GM12878 (cell line): Measurements from ENCODE around the gene MIEN1. TPM values are rescaled to one million over a fixed set of nuclear protein-coding genes. Genes with fewer than 3 reads are reported as not detected.

Experiments
- BCL11A ChIP-seq: IDR thresholded peaks from 2 replicates; pipeline ENCODE4 v1.6.1; 2011; ENCODE audit warnings: low read depth, low read length
- BHLHE40 ChIP-seq, 2 experiments: fragments of 450-650 bp in 1 of 2; IDR thresholded peaks; 2 replicates each; pipeline ENCODE4 v1.6.1; 2011 to 2017; ENCODE audit warnings: low read depth in 2 of 2, borderline replicate concordance in 1 of 2, improper control_type of control experiment in 1 of 2, low read length in 1 of 2, mild to moderate bottlenecking in 1 of 2
- EP300 ChIP-seq, 2 experiments: fragments of 150-350 bp in 1 of 2; IDR thresholded peaks; 2 replicates each; pipeline ENCODE4 v1.6.1; 2011 to 2012; ENCODE audit warnings: low read depth in 2 of 2, low read length in 2 of 2, borderline replicate concordance in 1 of 2, improper control_type of control experiment in 1 of 2, inconsistent platforms in 1 of 2; ENCODE audit not compliant: control insufficient read depth in 1 of 2
- GABPA ChIP-seq: IDR thresholded peaks from 2 replicates; pipeline ENCODE4 v1.6.1; 2014; ENCODE audit warnings: antibody characterized with exemption, low read depth, mild to moderate bottlenecking, inconsistent platforms
- HDGF ChIP-seq: fragments of 450-650 bp; IDR thresholded peaks from 2 replicates; pipeline ENCODE4 v1.6.1; 2016; ENCODE audit warnings: antibody characterized with exemption
- LARP7 ChIP-seq: fragments of 450-650 bp; IDR thresholded peaks from 2 replicates; pipeline ENCODE4 v1.6.1; 2017; ENCODE audit warnings: mild to moderate bottlenecking
- MEF2A ChIP-seq: IDR thresholded peaks from 2 replicates; pipeline ENCODE4 v1.6.1; 2011; ENCODE audit warnings: low read depth, mild to moderate bottlenecking, low read length, moderate library complexity; ENCODE audit not compliant: insufficient read depth
- MTA3 ChIP-seq: IDR thresholded peaks from 2 replicates; pipeline ENCODE4 v1.6.1; 2012; ENCODE audit warnings: low read length, inconsistent platforms, borderline replicate concordance
- NBN ChIP-seq: fragments of 450-650 bp; IDR thresholded peaks from 2 replicates; pipeline ENCODE4 v1.6.1; 2016
- NFXL1 ChIP-seq: fragments of 450-650 bp; IDR thresholded peaks from 2 replicates; pipeline ENCODE4 v1.6.1; 2017; ENCODE audit warnings: antibody characterized with exemption, mild to moderate bottlenecking, borderline replicate concordance
- NFYA ChIP-seq: IDR thresholded peaks from 2 replicates; pipeline ENCODE4 v1.6.1; 2011; ENCODE audit warnings: low read depth, mild to moderate bottlenecking, low read length, improper control_type of control experiment, borderline replicate concordance
- NR2C2 ChIP-seq: IDR thresholded peaks from 2 replicates; pipeline ENCODE4 v1.6.1; 2011; ENCODE audit warnings: borderline replicate concordance, low read depth; ENCODE audit not compliant: control insufficient read depth, insufficient read length
- PAX5 ChIP-seq: IDR thresholded peaks from 2 replicates; pipeline ENCODE4 v1.6.1; 2011; ENCODE audit warnings: low read depth, low read length, borderline replicate concordance
- RELA ChIP-seq: fragments of 450-650 bp; IDR thresholded peaks from 2 replicates; pipeline ENCODE4 v1.8.0; 2014; ENCODE audit warnings: borderline replicate concordance; ENCODE audit not compliant: partially characterized antibody
- REST ChIP-seq: IDR thresholded peaks from 2 replicates; pipeline ENCODE4 v1.6.1; 2012; ENCODE audit warnings: mild to moderate bottlenecking, low read depth, low read length
- RFX5 ChIP-seq: IDR thresholded peaks from 2 replicates; pipeline ENCODE4 v1.6.1; 2011; ENCODE audit warnings: low read depth, low read length, improper control_type of control experiment
- SKIL ChIP-seq: fragments of 450-650 bp; IDR thresholded peaks from 2 replicates; pipeline ENCODE4 v1.6.1; 2017; ENCODE audit warnings: mild to moderate bottlenecking, low read depth, inconsistent platforms; ENCODE audit not compliant: poor library complexity, severe bottlenecking
- SP1 ChIP-seq: IDR thresholded peaks from one replicate; pipeline ENCODE4 v1.6.1; 2011; ENCODE audit warnings: low read depth, low read length
- TBL1XR1 ChIP-seq: IDR thresholded peaks from 2 replicates; pipeline ENCODE4 v1.6.1; 2012; ENCODE audit warnings: low read depth, low read length, improper control_type of control experiment
- polyA plus RNA-seq, 11 experiments: library from polyadenylated mRNA; depleted of rRNA in 4 of 11; unstranded in 6 of 11; stranded (reverse) in 5 of 11; fragments of >200 nt; fragmentation: Nextera tagmentation in 4 of 11; fragmentation: Illumina TruSeq in 1 of 11; extraction: Ambion mirVana in 4 of 11; extraction: Trizol in 1 of 11; gene quantifications; 1 replicate in 1 of 11; 2 replicates in 10 of 11; pipeline versions ENCODE4 v1.2.1 to v1.2.3, GENCODE V29; 2011 to 2016; ENCODE audit warnings: inconsistent platforms in 2 of 11, missing spikeins in 2 of 11, low read depth in 1 of 11
- total RNA-seq, 4 experiments: library from RNA; depleted of rRNA in 3 of 4; stranded (reverse); fragments of >200 nt in 3 of 4; fragmentation: Illumina TruSeq in 1 of 4; extraction: Trizol in 1 of 4; gene quantifications; 2 replicates each; pipeline versions ENCODE4 v1.2.1 to v1.2.3, GENCODE V29; 2013 to 2021
- TF ChIP-seq, protein P1 (sequence below): IDR thresholded peaks from 2 replicates; pipeline ENCODE4 v1.6.1; 2011; ENCODE audit warnings: borderline replicate concordance, low read depth, mild to moderate bottlenecking, moderate library complexity, mixed read lengths, low read length; ENCODE audit not compliant: insufficient read depth; ENCODE audit errors: extremely low read length

The MIEN1 gene
- total and polyA plus RNA-seq, 10 of the 15 experiments (the other 5 are each of a cell fraction or from before 2014, with no cell fraction given), result 24.9 to 89.1 (median 47.7) TPM

DNA sequence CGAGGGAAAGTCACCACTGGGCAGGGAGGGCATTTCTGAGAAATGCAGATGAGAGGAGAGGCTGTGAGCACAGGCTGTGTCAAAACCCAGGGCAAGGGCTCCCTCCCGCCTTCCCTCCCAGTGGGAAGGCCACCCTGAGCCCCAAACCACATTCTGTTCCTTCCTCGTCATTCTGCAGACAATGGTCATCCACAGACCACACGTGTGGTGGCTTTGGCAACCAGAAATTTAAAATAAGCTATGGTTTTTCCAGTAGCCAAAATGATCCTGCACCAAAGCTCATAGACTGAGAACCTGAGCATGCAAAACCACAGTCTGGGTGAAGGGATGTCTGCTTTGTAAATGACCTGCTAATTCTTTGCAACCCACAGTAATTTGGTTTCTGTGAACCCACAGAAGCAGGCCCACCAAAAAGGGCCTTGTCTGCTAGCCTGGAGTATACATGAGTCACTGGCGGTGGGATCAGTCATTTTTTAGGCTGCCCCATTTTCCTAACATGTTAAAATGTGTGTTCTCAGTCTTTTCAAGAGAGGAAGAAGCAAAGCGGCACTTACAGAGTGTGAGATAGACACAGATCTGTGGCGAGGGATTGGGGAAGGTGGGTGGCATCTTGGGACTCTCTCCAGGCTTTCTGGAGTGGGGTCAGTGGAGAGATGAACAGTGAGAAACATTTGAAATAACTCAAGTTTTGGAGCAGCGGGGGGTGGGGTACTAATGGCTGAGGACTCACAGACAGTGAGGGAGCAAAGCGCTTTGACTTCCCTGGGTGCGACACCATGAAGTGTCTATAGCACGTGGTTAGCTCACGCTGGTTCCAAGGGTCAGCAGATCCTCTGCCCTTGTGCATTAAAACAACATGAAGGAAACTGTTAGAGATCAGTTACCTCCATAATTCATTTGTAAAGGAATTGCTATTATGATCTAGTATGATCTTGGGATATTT, 27.9 kb upstream of the MIEN1 start (continued):
- TF ChIP-seq LARP7, result peak; percentile 58; the same call in 1 of the 2 replicates
- no peak for TF ChIP-seq NFXL1
- TF ChIP-seq NBN, result peak; percentile 74
- TF ChIP-seq REST, result no peak
- TF ChIP-seq MEF2A, result peak; percentile 56; the same call in 1 of the 2 replicates
- TF ChIP-seq BHLHE40 (IDR thresholded peaks at IDR 0.05; ENCODE audit: borderline replicate concordance in 1 of 2, low read depth in 2 of 2, low read length in 1 of 2), result peak; percentile 91 to 92
- no peak for TF ChIP-seq GABPA
- TF ChIP-seq EP300 (IDR thresholded peaks at IDR 0.05; ENCODE audit: borderline replicate concordance in 1 of 2, control insufficient read depth in 1 of 2, low read depth in 2 of 2, low read length in 2 of 2), result peak; percentile 69 to 83
- no peak for TF ChIP-seq RELA
- no peak; the same call in 1 of the 2 replicates for TF ChIP-seq RFX5
- TF ChIP-seq NFYA, result no peak
- TF ChIP-seq HDGF, result no peak
- TF ChIP-seq BCL11A, result peak; percentile 50; the same call in 1 of the 2 replicates
- no peak for TF ChIP-seq NR2C2
- TF ChIP-seq SP1, result no peak
- TF ChIP-seq, protein P1, sequence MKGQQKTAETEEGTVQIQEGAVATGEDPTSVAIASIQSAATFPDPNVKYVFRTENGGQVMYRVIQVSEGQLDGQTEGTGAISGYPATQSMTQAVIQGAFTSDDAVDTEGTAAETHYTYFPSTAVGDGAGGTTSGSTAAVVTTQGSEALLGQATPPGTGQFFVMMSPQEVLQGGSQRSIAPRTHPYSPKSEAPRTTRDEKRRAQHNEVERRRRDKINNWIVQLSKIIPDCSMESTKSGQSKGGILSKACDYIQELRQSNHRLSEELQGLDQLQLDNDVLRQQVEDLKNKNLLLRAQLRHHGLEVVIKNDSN, result no peak
- TF ChIP-seq MTA3, result peak; percentile 94
- TF ChIP-seq PAX5, result peak; percentile 79; the same call in 1 of the 2 replicates
- peak; percentile 94 for TF ChIP-seq TBL1XR1
- TF ChIP-seq SKIL, result peak; percentile 99
